LNCaP clone FGC (cell line): ENCODE results near the gene S100A13.
"Not testable (repeated sequence)": the region's sequence is repeated elsewhere in the genome, so short reads cannot be mapped to it uniquely, and the experiment has no call there.

Experiments
- DNase-seq: peaks from one replicate; pipeline ENCODE4 v3.0.0-alpha.2; 2011; ENCODE audit warnings: low read depth
- H3K4me3 ChIP-seq: 2 replicates; pipeline ENCODE4 v1.5.1; 2011; ENCODE audit warnings: mild to moderate bottlenecking, low read depth, low read length, control low read depth
- CTCF ChIP-seq: IDR thresholded peaks from 2 replicates; pipeline ENCODE4 v1.5.1; 2012; ENCODE audit warnings: mild to moderate bottlenecking; ENCODE audit not compliant: control insufficient read depth, insufficient read depth; ENCODE audit errors: extremely low read depth

The S100A13 gene

GRCh38 chr1:153578936-153579335 lies 48.4 kb downstream of the S100A13 start:
- TF ChIP-seq CTCF: no peak
- H3K4me3 ChIP-seq: no peak overlapping the region
- no peak for DNase-seq

- no peak for TF ChIP-seq CTCF
- no peak for DNase-seq
- H3K4me3 ChIP-seq: no peak overlapping the region
Observed at GRCh38 chr1:153578490-153578889, 48.8 kb downstream of the S100A13 start.

- H3K4me3 ChIP-seq: no peak overlapping the region
- TF ChIP-seq CTCF: no peak
- DNase-seq: no peak
Observed at GRCh38 chr1:153577624-153578051, 49.7 kb downstream of the S100A13 start.

GRCh38 chr1:153577138-153577537 lies 50.2 kb downstream of the S100A13 start:
- no peak for DNase-seq
- H3K4me3 ChIP-seq: no peak overlapping the region
- TF ChIP-seq CTCF: no peak

- DNase-seq, H3K4me3 ChIP-seq: not testable (repeated sequence)
Observed at GRCh38 chr1:153575497-153575896, 51.8 kb downstream of the S100A13 start.

GRCh38 chr1:153575081-153575491 lies 52.2 kb downstream of the S100A13 start:
- not testable (repeated sequence) for DNase-seq, H3K4me3 ChIP-seq

GRCh38 chr1:153573351-153573750 lies 54.0 kb downstream of the S100A13 start:
- H3K4me3 ChIP-seq: no peak overlapping the region
- TF ChIP-seq CTCF: no peak

GRCh38 chr1:153572569-153573015 lies 54.7 kb downstream of the S100A13 start:
- peak; percentile 32 for DNase-seq
- peak; percentile 82 for TF ChIP-seq CTCF
- no peak overlapping the region for H3K4me3 ChIP-seq

More at GRCh38 chr1:153573351-153573750, 54.0 kb downstream of the S100A13 start:
- DNase-seq: no peak
